Mammary epithelial cell (primary cell): ENCODE results near the gene PRKN.

Experiments
- EZH2 ChIP-seq: IDR thresholded peaks from 2 replicates; pipeline ENCODE4 v1.6.1; 2012; ENCODE audit warnings: low read length, inconsistent platforms, borderline replicate concordance
- TF ChIP-seq, protein P1 (sequence below), 2 donors: IDR thresholded peaks in 1 of 2; conservative IDR thresholded peaks in 1 of 2; 2 replicates each; pipeline ENCODE4 v1.5.1; 2011 to 2012; ENCODE audit warnings: inconsistent platforms in 2 of 2, low read length in 2 of 2, mild to moderate bottlenecking in 2 of 2, control low read depth in 1 of 2, low read depth in 1 of 2; ENCODE audit not compliant: insufficient read depth in 1 of 2; ENCODE audit errors: extremely low read depth in 1 of 2

DNA sequence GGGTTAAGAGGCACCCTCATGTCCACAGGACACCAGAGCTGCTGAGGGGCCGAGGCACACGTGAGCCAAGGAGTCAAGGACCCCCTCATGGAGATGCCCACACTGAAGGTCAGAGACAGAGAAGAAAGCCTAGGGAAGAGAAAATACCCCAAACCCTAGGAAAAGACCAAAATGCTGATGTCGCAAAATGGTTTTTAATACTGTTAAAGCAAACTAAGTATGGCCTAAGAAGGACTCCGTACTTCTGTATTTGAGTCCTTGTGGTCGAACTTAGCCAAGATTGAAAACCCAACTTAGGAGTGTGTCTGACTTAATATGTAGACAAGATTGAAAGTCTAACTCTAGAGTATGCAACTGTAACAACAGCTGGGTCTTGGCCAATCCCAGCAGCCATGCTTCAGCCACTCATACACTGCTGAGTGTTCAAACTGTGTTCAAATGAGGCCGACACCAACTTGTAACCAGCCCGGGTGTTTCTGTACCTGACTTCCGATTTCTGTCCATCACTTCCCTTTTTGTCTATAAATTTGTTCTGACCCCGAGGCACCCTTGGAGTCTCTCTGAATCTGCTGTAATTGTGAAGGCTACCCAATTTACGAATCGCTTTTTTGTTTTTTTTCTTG, 1361.2 kb downstream of the PRKN start:
- TF ChIP-seq, protein P1, sequence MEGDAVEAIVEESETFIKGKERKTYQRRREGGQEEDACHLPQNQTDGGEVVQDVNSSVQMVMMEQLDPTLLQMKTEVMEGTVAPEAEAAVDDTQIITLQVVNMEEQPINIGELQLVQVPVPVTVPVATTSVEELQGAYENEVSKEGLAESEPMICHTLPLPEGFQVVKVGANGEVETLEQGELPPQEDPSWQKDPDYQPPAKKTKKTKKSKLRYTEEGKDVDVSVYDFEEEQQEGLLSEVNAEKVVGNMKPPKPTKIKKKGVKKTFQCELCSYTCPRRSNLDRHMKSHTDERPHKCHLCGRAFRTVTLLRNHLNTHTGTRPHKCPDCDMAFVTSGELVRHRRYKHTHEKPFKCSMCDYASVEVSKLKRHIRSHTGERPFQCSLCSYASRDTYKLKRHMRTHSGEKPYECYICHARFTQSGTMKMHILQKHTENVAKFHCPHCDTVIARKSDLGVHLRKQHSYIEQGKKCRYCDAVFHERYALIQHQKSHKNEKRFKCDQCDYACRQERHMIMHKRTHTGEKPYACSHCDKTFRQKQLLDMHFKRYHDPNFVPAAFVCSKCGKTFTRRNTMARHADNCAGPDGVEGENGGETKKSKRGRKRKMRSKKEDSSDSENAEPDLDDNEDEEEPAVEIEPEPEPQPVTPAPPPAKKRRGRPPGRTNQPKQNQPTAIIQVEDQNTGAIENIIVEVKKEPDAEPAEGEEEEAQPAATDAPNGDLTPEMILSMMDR (conservative IDR thresholded peaks at IDR 0.05 in 1 of 2, IDR thresholded peaks at IDR 0.05 in 1 of 2; ENCODE audit: extremely low read depth in 1 of 2, insufficient read depth in 1 of 2, low read depth in 1 of 2, low read length in 2 of 2), result no peak
- TF ChIP-seq EZH2, result no peak
